Measurements from ENCODE around the gene COX19. TPM values are rescaled to one million over a fixed set of nuclear protein-coding genes. Genes with fewer than 3 reads are reported as not detected.
A peak's percentile ranks its signal among the peaks of the same experiment; 100 is the strongest.
"Not testable (repeated sequence)": the region's sequence is repeated elsewhere in the genome, so short reads cannot be mapped to it uniquely, and the experiment has no call there.

The COX19 gene
- total and polyA plus RNA-seq, 7 donors = 5.1 to 12.7 (median 9.2) TPM

DNA sequence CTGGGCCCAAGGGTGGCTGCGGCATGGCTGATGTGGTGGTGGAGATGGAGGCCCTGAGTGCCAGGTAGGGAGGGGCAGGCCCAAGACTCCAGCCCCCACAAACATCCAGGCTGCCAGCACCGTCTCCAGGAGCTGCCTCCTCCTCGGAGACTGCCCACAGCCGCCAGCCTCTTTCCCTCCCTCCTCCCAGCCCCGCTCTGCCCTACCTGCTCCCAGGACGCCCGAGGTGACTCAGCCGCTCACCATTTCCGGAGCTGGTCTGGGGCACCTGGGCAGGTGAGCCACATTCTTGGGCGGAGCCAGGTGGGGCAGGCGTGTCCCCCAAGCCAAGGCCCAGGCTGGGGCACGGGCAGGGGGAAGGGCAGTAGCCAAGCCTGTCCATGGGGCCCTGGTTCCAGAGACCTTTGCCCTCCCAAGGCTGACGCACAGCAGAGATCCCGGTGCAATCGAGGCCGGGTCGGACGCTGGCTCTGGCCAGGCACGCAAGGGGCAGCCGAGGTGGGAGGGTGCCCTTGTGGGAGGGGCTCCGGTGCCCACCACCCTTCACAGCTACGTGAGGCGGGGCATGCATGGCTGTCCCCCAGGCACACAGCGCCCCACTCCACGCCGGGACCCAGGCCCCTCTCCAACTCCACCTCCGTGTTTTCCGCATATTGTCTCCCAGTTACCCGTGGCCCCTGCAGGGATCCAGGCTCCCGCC lies 29.6 kb downstream of the COX19 start:
- Histone ChIP-seq H3K9me3 (no peaks in the 10 kb centered on the region), H3K27me3 (no peaks in the 10 kb centered on the region), H3K4me1 (no peaks in the 10 kb centered on the region), H3K4me3 (no peak overlapping the region), H3K27ac (peak overlapping the region in 1 of 4 donors; percentile 18), H3K36me3 (no peaks in the 10 kb centered on the region)
- DNase-seq = peak; percentile 60
- intact Hi-C loops (cut with DNase I) = no loop called here
- 15 to 69% methylated on average over 30 of the region's 30 CpGs for WGBS, 2 donors
- TF ChIP-seq, protein P1, sequence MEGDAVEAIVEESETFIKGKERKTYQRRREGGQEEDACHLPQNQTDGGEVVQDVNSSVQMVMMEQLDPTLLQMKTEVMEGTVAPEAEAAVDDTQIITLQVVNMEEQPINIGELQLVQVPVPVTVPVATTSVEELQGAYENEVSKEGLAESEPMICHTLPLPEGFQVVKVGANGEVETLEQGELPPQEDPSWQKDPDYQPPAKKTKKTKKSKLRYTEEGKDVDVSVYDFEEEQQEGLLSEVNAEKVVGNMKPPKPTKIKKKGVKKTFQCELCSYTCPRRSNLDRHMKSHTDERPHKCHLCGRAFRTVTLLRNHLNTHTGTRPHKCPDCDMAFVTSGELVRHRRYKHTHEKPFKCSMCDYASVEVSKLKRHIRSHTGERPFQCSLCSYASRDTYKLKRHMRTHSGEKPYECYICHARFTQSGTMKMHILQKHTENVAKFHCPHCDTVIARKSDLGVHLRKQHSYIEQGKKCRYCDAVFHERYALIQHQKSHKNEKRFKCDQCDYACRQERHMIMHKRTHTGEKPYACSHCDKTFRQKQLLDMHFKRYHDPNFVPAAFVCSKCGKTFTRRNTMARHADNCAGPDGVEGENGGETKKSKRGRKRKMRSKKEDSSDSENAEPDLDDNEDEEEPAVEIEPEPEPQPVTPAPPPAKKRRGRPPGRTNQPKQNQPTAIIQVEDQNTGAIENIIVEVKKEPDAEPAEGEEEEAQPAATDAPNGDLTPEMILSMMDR (IDR thresholded peaks at IDR 0.05) = no peak
- TF ChIP-seq POLR2A (IDR thresholded peaks at IDR 0.05) = peak in 1 of 2 donors; percentile 77

- peak overlapping the region in 1 of 4 donors; percentile 18 for H3K27ac ChIP-seq
- no peak for TF ChIP-seq EP300 (IDR thresholded peaks at IDR 0.05)
- no peak for TF ChIP-seq POLR2AphosphoS5 (IDR thresholded peaks at IDR 0.05)
- TF ChIP-seq POLR2A (IDR thresholded peaks at IDR 0.05) = no peak
- intact Hi-C loops (cut with DNase I) = no loop called here
- WGBS, 2 donors = 16 to 72% methylated on average over 13 of the region's 13 CpGs
- H3K36me3 ChIP-seq = no peaks in the 10 kb centered on the region
- no peak overlapping the region for H3K4me3 ChIP-seq
- H3K9me3 ChIP-seq = no peaks in the 10 kb centered on the region
- peak; percentile 51 for DNase-seq
- H3K27me3 ChIP-seq = no peaks in the 10 kb centered on the region
- no peaks in the 10 kb centered on the region for H3K4me1 ChIP-seq
These were observed 30.2 kb downstream of the COX19 start for GRCh38 chr7:945147-945555.

DNA sequence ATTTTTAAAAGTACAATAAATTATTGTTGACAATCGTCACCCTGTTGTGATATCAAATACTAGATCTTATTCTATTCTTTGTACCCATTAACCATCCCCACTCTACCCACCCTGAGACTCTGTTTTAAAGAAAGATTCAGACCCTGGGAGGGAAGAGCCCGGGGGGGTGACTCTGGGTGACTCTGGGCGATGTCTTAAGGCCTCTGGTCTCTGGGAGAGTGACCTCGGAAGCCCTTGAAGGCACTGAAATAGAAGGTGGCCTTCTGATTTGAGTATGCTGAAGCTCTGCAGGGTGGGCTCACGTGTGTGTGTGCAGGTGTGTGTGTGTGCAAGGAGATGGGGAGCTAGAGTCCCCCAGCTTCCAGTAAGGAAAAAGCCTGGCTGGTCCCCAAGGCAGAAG lies 30.6 kb downstream of the COX19 start:
- Histone ChIP-seq H3K36me3 (no peaks in the 10 kb centered on the region), H3K27me3 (no peaks in the 10 kb centered on the region), H3K4me3 (no peak overlapping the region), H3K9me3 (no peaks in the 10 kb centered on the region), H3K27ac (no peak overlapping the region), H3K4me1 (no peaks in the 10 kb centered on the region)
- 29 to 72% methylated on average over 5 of the region's 5 CpGs for WGBS, 2 donors
- no peak for DNase-seq
- intact Hi-C loops (cut with DNase I) = no loop called here
- TF ChIP-seq EP300 (IDR thresholded peaks at IDR 0.05) = no peak
- TF ChIP-seq, protein P1 (IDR thresholded peaks at IDR 0.05) = no peak
- TF ChIP-seq POLR2AphosphoS5 (IDR thresholded peaks at IDR 0.05) = no peak
- no peak for TF ChIP-seq POLR2A (IDR thresholded peaks at IDR 0.05)

DNA sequence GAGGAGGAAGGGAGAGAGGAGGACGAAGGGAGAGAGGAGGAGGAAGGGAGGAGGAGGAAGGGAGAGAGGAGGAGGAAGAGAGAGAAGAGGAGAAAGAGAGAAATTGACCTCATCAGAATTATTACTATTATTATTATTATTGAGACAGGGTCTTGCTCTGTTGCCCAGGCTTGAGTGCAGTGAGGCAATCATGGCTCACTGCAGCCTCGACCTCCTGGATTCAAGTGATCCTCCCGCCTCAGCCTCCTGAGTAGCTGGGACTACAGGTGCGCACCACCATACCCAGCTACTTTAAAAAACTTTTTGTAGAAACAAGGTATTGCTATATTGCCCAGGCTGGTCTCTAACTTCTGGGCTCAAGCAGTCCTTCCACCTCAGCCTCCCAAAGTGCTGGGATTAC lies 31.6 kb downstream of the COX19 start:
- H3K9me3 ChIP-seq; DNase-seq; H3K4me3 ChIP-seq; H3K27me3 ChIP-seq; H3K36me3 ChIP-seq; H3K4me1 ChIP-seq; intact Hi-C loops (cut with DNase I); H3K27ac ChIP-seq: not testable (repeated sequence)
- 85 to 90% methylated on average over 4 of the region's 4 CpGs for WGBS, 2 donors

DNA sequence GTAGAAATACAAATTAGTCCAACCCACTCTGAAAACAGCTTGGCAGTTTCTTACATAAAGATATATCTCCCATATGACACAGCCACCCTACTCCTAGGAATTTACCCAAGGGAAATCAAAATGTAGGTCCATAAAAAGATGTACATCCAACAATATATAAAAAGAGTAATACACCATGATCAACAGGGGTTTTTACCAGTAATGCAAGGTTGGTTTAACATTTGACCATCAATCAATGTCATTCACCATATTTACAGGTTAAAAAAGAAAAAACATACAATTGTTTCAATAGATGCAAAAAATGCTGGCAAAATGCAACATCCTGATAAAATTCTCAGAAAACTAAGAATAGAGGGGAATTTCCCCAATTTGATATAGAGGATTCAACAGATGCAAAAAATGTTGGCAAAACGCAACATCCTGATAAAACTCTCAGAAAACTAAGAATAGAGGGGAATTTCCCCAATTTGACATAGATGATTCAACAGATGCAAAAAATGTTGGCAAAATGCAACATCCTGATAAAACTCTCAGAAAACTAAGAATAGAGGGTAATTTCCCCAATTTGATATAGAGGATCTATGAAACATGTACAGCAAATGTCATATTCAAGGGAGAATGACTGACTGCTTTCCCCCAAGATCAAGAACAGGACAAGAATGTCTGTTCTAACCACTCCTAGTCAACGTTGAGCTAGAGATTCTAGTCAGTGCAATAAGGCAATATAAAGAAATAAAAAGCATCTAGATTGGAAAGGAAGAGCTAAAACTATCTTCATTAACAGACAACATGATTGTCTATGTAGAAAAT lies 34.5 kb downstream of the COX19 start:
- H3K36me3 ChIP-seq = no peaks in the 10 kb centered on the region
- 49 to 58% methylated on average over 2 of the region's 2 CpGs for WGBS, 2 donors

More for the DNA sequence above, 34.5 kb downstream of the COX19 start:
- H3K4me1 ChIP-seq = no peaks in the 10 kb centered on the region
- H3K27ac ChIP-seq = no peak overlapping the region
- TF ChIP-seq POLR2A (IDR thresholded peaks at IDR 0.05) (no peak), EP300 (IDR thresholded peaks at IDR 0.05) (no peak), POLR2AphosphoS5 (IDR thresholded peaks at IDR 0.05) (no peak)
- TF ChIP-seq, protein P1 (IDR thresholded peaks at IDR 0.05) = no peak
- H3K27me3 ChIP-seq = no peaks in the 10 kb centered on the region
- H3K9me3 ChIP-seq = no peaks in the 10 kb centered on the region
- DNase-seq = no peak
- no peak overlapping the region for H3K4me3 ChIP-seq
- intact Hi-C loops (cut with DNase I) = no loop called here
